Measurements from ENCODE around the gene TMPRSS13.
"Not testable (repeated sequence)": the region's sequence is repeated elsewhere in the genome, so short reads cannot be mapped to it uniquely, and the experiment has no call there.

Gene TMPRSS13

GRCh38 chr11:117928446-117929141, 608 bp downstream of the TMPRSS13 start:
- no peak for DNase-seq

GRCh38 chr11:117927926-117928325, 1.3 kb downstream of the TMPRSS13 start:
- DNase-seq: no peak

- not testable (repeated sequence) for DNase-seq
These were observed 3.0 kb downstream of the TMPRSS13 start for GRCh38 chr11:117926166-117926565.

GRCh38 chr11:117925198-117925925, 3.8 kb downstream of the TMPRSS13 start:
- no peak for DNase-seq

GRCh38 chr11:117924631-117925170, 4.5 kb downstream of the TMPRSS13 start:
- DNase-seq: no peak

GRCh38 chr11:117923773-117924172, 5.4 kb downstream of the TMPRSS13 start:
- DNase-seq: no peak

- DNase-seq: no peak
These were observed 5.9 kb downstream of the TMPRSS13 start for GRCh38 chr11:117923275-117923674.

- no peak for DNase-seq
These were observed 7.3 kb downstream of the TMPRSS13 start for GRCh38 chr11:117921893-117922292.

- DNase-seq: no peak
These were observed 7.7 kb downstream of the TMPRSS13 start for GRCh38 chr11:117921456-117921855.

GRCh38 chr11:117919781-117920221, 9.4 kb downstream of the TMPRSS13 start:
- DNase-seq: no peak

GRCh38 chr11:117919341-117919740, 9.9 kb downstream of the TMPRSS13 start:
- DNase-seq: no peak

- no peak for DNase-seq
These were observed 10.6 kb downstream of the TMPRSS13 start for GRCh38 chr11:117918366-117919255.

GRCh38 chr11:117917591-117918151, 11.5 kb downstream of the TMPRSS13 start:
- DNase-seq: no peak

GRCh38 chr11:117916956-117917355, 12.2 kb downstream of the TMPRSS13 start:
- no peak for DNase-seq

- DNase-seq: no peak
These were observed 13.4 kb downstream of the TMPRSS13 start for GRCh38 chr11:117915672-117916235.

- DNase-seq: no peak
These were observed 14.1 kb downstream of the TMPRSS13 start for GRCh38 chr11:117914991-117915618.

- DNase-seq: no peak
These were observed 14.8 kb downstream of the TMPRSS13 start for GRCh38 chr11:117914398-117914761.

GRCh38 chr11:117913736-117914397, 15.3 kb downstream of the TMPRSS13 start:
- no peak for DNase-seq

GRCh38 chr11:117912497-117912896, 16.7 kb downstream of the TMPRSS13 start:
- DNase-seq: no peak

- DNase-seq: no peak
These were observed 17.5 kb downstream of the TMPRSS13 start for GRCh38 chr11:117911694-117912093.

- no peak for DNase-seq
These were observed 18.1 kb downstream of the TMPRSS13 start for GRCh38 chr11:117910941-117911655.
